Osteoblast (primary cell): Measurements from ENCODE around the gene NR4A1. TPM values are rescaled to one million over a fixed set of nuclear protein-coding genes. Genes with fewer than 3 reads are reported as not detected.

Source experiments
- DNase-seq: peaks from one replicate; pipeline ENCODE4 v3.0.0; 2011; ENCODE audit warnings: low spot score, mixed read lengths; ENCODE audit not compliant: insufficient read length; ENCODE audit errors: missing footprints
- H2AFZ ChIP-seq: 2 replicates; pipeline ENCODE4 v1.6.0; 2011; ENCODE audit warnings: mild to moderate bottlenecking, low read length
- H3K27ac ChIP-seq: 2 replicates; pipeline ENCODE4 v1.5.1; 2011; ENCODE audit warnings: mild to moderate bottlenecking, low read depth, low read length, moderate library complexity
- H3K27me3 ChIP-seq: 2 replicates; pipeline ENCODE4 v1.6.0; 2012; ENCODE audit warnings: mild to moderate bottlenecking, control low read depth, inconsistent platforms, low read length, moderate library complexity; ENCODE audit not compliant: insufficient read depth
- H3K36me3 ChIP-seq: 2 replicates; pipeline ENCODE4 v1.5.1; 2011; ENCODE audit warnings: mild to moderate bottlenecking, low read length, control low read depth, moderate library complexity; ENCODE audit not compliant: insufficient read depth
- H3K4me1 ChIP-seq: 2 replicates; pipeline ENCODE4 v1.5.1; 2011; ENCODE audit warnings: mild to moderate bottlenecking, low read length, control low read depth, moderate library complexity; ENCODE audit not compliant: insufficient read depth
- H3K4me2 ChIP-seq: 2 replicates; pipeline ENCODE4 v1.6.0; 2011; ENCODE audit warnings: mild to moderate bottlenecking, low read length; ENCODE audit not compliant: insufficient read depth
- H3K4me3 ChIP-seq: fragments of 200-600 bp; sonication (generic); 3 replicates; pipeline ENCODE4 v1.5.1; 2012; ENCODE audit warnings: mild to moderate bottlenecking, low read length, inconsistent platforms; ENCODE audit not compliant: insufficient read depth
- H3K79me2 ChIP-seq: 2 replicates; pipeline ENCODE4 v1.6.0; 2012; ENCODE audit warnings: mild to moderate bottlenecking, low read length, control low read depth, inconsistent platforms; ENCODE audit not compliant: insufficient read depth
- H3K9me3 ChIP-seq: 2 replicates; pipeline ENCODE4 v1.5.1; 2011; ENCODE audit warnings: low read depth, low read length, control low read depth
- H4K20me1 ChIP-seq: 2 replicates; pipeline ENCODE4 v1.6.0; 2012; ENCODE audit warnings: mild to moderate bottlenecking, low read length, control low read depth; ENCODE audit not compliant: insufficient read depth
- total RNA-seq: library from RNA; depleted of rRNA; stranded (reverse); fragments of >200 nt; gene quantifications from 2 replicates; pipeline ENCODE4 v1.2.3, GENCODE V29; 2012
- TF ChIP-seq, protein P1 (sequence below): IDR thresholded peaks from 2 replicates; pipeline ENCODE4 v1.5.1; 2011; ENCODE audit warnings: mild to moderate bottlenecking, low read depth, low read length, moderate library complexity; ENCODE audit errors: extremely low read depth

Gene NR4A1
- total RNA-seq, 1 donor, result 3.3 TPM

GRCh38 chr12:52045794-52046199 is 5.4 kb upstream of the NR4A1 start:
- Histone ChIP-seq H3K27me3 (no peaks in the 10 kb centered on the region), H3K27ac (peak overlapping the region; percentile 97), H2AFZ (no peak overlapping the region), H3K9me3 (no peaks in the 10 kb centered on the region), H3K4me3 (no peak overlapping the region), H4K20me1 (no peaks in the 10 kb centered on the region), H3K4me1 (peaks cover 28% of the 10 kb centered on the region), H3K79me2 (peaks cover 4% of the 10 kb centered on the region), H3K4me2 (no peak overlapping the region), H3K36me3 (no peaks in the 10 kb centered on the region)
- DNase-seq, result no peak
- TF ChIP-seq, protein P1, sequence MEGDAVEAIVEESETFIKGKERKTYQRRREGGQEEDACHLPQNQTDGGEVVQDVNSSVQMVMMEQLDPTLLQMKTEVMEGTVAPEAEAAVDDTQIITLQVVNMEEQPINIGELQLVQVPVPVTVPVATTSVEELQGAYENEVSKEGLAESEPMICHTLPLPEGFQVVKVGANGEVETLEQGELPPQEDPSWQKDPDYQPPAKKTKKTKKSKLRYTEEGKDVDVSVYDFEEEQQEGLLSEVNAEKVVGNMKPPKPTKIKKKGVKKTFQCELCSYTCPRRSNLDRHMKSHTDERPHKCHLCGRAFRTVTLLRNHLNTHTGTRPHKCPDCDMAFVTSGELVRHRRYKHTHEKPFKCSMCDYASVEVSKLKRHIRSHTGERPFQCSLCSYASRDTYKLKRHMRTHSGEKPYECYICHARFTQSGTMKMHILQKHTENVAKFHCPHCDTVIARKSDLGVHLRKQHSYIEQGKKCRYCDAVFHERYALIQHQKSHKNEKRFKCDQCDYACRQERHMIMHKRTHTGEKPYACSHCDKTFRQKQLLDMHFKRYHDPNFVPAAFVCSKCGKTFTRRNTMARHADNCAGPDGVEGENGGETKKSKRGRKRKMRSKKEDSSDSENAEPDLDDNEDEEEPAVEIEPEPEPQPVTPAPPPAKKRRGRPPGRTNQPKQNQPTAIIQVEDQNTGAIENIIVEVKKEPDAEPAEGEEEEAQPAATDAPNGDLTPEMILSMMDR, result no peak

DNA sequence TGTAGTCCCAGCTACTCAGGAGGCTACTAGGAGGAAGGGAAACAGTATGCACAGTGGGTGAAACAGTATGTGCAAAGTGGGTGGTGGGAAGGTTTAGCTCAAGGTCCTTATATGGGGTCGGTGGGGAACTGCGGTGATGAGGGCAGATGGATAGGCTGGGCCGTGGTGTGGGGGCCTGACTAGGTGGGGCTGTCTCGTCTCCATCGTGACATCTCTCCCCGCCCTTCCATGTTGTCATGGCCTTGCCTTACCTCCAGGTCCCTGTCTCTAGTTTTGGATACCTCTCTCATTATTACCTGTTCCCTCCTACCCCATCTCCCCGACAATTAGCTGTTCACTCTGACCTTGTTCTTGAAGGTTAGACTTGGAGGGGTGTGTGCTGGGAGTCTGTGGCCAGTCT is 4.4 kb upstream of the NR4A1 start:
- H3K27me3 ChIP-seq, result no peaks in the 10 kb centered on the region
- H3K27ac ChIP-seq, result no peak overlapping the region
- H4K20me1 ChIP-seq, result no peaks in the 10 kb centered on the region
- peaks cover 33% of the 10 kb centered on the region for H3K4me1 ChIP-seq
- peaks cover 10% of the 10 kb centered on the region for H3K79me2 ChIP-seq
- no peak overlapping the region for H2AFZ ChIP-seq
- no peak for DNase-seq
- TF ChIP-seq, protein P1, result no peak
- H3K4me2 ChIP-seq, result no peak overlapping the region
- H3K4me3 ChIP-seq, result no peak overlapping the region
- no peaks in the 10 kb centered on the region for H3K36me3 ChIP-seq
- no peaks in the 10 kb centered on the region for H3K9me3 ChIP-seq

DNA sequence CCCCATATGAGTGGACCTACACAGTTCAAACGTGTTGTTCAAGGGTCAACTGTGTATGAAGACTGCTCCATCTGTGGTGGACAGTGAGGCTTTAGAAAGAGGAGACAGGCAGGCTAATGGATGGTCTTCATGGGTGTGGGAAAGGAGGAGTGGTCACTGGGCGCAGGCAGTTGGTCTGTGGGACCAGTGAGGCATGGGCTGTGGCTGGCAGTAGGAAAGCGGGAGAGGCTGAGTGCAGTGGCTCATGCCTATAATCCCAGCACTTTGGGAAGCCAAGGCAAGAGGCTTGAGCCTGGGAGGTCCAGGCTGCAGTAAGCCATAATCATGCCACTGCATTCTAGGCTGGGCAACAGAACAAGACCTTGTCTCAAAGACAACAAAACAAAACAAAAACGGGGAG is 2.0 kb upstream of the NR4A1 start:
- Histone ChIP-seq H3K27me3 (no peaks in the 10 kb centered on the region), H3K27ac (peak overlapping the region; percentile 95), H3K9me3 (no peaks in the 10 kb centered on the region), H4K20me1 (peaks cover 8% of the 10 kb centered on the region), H3K4me3 (no peak overlapping the region), H3K79me2 (peaks cover 25% of the 10 kb centered on the region), H3K4me2 (no peak overlapping the region), H3K36me3 (peaks cover 3% of the 10 kb centered on the region), H2AFZ (no peak overlapping the region), H3K4me1 (peaks cover 31% of the 10 kb centered on the region)
- DNase-seq, result no peak
- TF ChIP-seq, protein P1, result no peak

DNA sequence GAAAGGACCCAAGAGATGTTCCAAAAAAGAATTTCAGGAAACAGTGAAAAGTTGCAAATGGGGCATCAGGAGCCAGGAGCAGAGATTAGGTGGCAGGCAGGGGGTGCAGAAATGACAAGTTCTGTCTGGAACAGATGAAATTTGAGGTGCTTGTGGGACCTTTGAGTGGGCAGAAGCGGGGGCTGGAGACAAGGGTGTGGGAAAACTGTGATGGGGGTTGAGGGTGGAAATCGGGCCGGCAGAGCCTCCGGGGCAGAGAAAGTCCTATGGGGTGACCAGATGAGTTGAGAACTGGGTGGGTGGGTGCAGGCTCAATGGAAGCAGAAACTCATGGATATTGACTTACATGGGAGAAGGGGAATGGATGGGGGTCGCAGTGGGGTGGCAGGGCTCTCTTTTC is 1.6 kb upstream of the NR4A1 start:
- no peak overlapping the region for H3K4me3 ChIP-seq
- no peaks in the 10 kb centered on the region for H3K9me3 ChIP-seq
- H3K27me3 ChIP-seq, result no peaks in the 10 kb centered on the region
- H4K20me1 ChIP-seq, result peaks cover 8% of the 10 kb centered on the region
- H3K36me3 ChIP-seq, result peaks cover 5% of the 10 kb centered on the region
- H3K79me2 ChIP-seq, result peaks cover 25% of the 10 kb centered on the region
- DNase-seq, result no peak
- H2AFZ ChIP-seq, result no peak overlapping the region
- TF ChIP-seq, protein P1, result no peak
- peaks cover 28% of the 10 kb centered on the region for H3K4me1 ChIP-seq
- peak overlapping the region; percentile 94 for H3K4me2 ChIP-seq
- H3K27ac ChIP-seq, result peak overlapping the region; percentile 95
